Thyroid gland (tissue), 4 donors: ENCODE measurements around the gene FAM117A.

Experiments
- CTCF ChIP-seq, 6 experiments: fragments of 200-600 bp in 3 of 6; fragments of 450-650 bp in 3 of 6; sonication (generic) in 3 of 6; IDR thresholded peaks; one replicate each; pipeline ENCODE4 v1.5.1; 2016 to 2019; ENCODE audit warnings: antibody characterized with exemption in 6 of 6, mild to moderate bottlenecking in 2 of 6, inconsistent platforms in 1 of 6, moderate library complexity in 1 of 6
- POLR2A ChIP-seq, 2 donors: fragments of 450-650 bp; IDR thresholded peaks; one replicate each; pipeline ENCODE4 v1.6.1; 2017; ENCODE audit warnings: antibody characterized with exemption in 2 of 2, mild to moderate bottlenecking in 2 of 2, moderate library complexity in 1 of 2

DNA sequence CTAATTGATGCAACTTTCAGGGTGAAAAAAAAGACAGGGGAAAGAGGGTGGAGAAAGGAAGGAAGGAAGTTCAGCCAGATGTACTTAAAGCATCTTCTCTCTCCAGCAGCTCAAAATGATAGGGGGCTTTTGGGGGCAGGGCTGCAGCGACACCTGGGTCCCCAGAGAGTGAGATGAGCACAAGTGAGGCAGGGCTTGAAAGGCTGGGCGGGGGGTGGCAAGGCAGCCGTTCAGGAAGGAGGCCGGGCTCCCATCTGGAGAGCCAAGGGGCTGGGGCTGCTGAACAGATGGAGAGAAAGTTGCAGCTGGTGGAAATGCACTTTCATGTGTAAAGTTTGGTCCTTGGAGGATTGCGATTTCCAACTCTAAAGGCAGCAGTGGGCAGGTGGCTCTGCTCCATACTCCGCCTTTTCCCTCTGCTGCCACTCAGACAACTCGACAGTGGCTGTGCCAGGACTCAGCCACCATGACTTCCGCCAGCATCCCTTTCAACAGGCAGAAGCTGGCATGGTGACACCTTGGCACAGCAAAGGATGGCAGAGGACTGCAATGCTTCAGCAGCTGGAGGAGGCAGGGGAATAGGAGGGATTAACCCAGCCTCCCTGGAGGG, 63.9 kb downstream of the FAM117A start:
- TF ChIP-seq CTCF (IDR thresholded peaks at IDR 0.05), result no peak
- TF ChIP-seq POLR2A (IDR thresholded peaks at IDR 0.05), result no peak
